Measurements from ENCODE around the gene HSBP1L1.
A peak's percentile ranks its signal among the peaks of the same experiment; 100 is the strongest.

The HSBP1L1 gene

DNA sequence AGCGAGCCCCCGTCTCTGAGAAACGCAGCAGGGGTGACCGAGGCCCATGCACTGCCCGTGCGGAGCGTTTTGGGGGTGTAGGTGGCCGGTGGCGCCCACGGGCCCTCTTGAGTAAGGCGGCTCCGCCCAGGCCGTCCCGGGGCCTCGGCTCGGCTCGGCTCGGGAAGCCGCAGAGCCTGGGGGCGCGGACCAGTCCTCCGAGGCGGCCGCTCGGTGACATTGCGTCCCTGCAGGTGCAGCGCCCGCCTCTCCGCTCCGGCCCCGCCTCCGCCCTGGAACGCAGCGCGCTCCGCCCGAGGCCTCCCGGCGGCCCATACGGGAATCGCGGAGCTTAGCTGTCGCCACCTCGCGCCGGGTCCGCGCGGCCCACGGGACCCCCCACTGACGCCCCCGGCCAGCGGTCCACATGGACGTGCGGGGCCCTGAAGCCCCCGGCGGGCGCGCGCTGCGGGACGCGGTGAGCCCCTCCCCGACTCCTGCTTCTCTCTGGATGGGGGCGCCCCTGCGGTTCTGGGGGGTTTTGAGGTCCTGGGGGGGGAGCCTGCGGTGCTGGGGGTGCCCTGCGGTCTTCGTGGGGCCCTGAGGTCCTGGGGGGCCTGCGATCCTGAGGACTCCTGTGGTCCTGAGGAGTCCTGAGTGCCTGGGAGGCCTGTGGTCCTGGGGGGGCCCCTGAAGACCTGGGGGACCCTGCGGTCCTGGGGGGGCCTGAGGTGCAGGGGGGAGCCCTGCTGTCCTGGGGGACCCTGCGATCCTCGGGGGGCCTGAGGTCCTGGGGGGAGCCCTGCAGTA, at the start of gene HSBP1L1:
TSS of gene HSBP1L1 (plus strand) at position 314 of the 789 bp plus-strand sequence. CDS start at position 407, 93 bp downstream.
- DNase-seq: peak in 1 of 2 donors; percentile 23

DNA sequence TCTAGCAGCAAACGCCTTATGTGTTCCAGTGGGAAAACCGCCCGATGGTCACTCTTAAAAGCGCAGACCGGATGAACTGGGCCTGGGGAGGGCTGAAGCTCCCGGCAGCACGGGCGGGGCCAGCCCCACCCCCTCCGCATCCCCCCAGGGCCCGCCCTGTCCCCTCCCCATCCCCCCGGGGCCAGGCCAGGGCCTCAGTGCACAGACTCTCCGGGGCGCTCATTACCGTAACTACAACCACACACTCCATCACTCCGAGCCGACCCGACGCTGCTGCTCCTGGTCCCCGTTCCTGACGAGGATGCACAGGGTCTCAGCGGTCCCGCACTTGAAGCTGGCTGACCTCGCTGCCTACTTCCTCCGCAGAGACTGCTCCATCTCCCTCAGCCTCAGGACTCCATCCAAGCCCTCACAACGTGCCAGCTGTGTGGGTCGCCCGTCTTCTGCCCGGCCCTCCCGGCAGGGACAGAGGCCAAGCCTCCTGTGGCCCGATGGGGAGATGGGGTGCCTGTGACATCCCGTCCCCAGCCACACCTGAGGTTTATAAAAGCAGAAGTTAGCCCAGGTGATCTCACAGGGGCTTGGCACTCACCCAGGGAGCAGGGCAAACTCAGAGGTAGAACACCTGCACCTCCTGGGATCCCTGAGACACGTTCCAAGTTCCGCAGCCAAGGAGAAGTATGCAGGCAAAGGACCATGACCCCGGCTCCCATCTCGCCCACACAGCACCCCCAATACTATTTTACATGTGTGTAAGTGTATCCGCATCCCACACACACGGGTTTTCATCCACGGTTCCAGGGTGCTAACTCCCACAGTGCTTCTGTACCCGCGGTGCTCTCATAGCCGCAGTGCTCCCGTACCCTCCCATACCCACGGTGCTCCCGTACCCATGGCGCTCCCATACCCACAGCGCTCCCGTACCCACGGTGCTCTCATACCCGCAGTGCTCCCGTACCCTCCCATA, 49.0 kb upstream of the HSBP1L1 start:
- no peak for DNase-seq

DNA sequence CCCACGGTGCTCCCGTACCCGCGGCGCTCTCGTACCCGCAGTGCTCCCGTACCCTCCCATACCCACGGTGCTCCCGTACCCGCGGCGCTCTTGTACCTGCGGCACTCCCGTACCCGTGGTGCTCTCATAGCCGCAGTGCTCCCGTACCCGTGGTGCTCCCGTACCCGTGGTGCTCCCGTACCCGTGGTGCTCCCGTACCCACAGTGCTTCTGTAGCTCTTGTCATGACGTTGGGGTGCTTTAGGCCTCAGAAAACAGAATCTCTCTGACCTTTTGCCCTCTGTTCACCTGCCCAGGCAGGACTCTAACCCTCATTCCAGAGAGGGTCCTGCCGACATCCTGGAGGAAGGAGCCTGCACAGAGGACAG, 48.3 kb upstream of the HSBP1L1 start:
- no peak for DNase-seq

DNA sequence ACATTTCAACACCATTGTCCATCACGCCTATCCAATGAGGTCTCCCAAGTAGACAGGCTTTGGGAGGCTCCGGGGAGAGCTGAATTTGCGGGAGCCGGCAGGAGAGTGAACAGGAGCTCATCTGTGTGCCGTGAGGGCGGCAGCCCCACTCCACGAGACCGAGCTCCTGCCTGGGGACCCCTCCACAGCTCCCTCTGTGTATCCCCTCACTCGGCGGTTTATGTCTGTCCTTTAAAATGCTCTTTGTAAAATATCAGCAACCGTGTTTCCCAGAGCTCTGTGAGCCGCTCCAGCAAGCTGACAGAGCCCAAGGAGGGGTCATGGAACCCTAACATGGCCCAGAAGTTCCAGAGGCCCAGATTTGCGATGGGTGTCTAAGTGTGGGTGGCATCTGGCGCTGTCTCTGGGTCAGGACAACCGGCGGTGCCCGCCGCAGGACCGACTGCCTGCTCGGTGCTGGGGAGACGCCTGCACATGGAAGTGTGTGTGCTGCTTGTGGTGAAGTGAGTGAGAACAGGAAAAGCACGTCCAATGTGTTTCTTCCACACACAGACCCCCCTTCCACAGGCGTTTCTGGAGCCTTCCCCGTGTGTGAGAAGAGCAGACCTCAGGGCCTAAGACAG, 47.8 kb upstream of the HSBP1L1 start:
- DNase-seq: no peak

DNA sequence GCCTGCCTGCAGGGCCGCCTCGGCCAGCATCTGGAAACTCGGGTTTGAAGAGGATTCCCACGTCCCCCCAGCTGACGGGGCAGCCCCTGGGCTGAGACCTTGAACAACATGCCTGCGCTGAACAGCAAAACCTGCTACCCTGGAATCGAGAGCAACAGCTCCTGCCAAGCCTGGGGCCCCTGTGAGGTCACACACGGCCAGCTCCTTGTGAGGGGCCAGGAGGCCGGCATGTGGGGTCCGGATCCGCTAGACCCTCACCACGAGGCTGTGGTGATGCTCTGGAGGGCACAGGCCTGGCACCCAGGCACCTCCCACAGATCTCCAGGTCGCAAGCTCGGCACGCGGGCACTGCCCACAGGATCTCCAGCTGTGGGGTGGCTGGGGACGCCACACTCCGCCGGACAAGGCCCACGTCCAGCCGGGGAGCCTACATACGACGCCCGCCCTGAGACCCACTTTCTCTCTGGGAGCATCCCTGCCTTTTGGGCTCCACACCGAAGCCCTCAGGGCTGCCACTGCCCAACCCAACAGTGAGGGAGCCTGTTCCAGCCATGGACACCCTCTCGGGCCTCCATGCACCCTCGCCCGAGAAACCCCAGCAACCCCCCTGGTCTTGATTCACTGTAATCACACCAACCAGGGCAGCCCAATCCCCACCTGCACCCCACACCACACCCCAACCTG, 47.1 kb upstream of the HSBP1L1 start:
- DNase-seq: no peak

DNA sequence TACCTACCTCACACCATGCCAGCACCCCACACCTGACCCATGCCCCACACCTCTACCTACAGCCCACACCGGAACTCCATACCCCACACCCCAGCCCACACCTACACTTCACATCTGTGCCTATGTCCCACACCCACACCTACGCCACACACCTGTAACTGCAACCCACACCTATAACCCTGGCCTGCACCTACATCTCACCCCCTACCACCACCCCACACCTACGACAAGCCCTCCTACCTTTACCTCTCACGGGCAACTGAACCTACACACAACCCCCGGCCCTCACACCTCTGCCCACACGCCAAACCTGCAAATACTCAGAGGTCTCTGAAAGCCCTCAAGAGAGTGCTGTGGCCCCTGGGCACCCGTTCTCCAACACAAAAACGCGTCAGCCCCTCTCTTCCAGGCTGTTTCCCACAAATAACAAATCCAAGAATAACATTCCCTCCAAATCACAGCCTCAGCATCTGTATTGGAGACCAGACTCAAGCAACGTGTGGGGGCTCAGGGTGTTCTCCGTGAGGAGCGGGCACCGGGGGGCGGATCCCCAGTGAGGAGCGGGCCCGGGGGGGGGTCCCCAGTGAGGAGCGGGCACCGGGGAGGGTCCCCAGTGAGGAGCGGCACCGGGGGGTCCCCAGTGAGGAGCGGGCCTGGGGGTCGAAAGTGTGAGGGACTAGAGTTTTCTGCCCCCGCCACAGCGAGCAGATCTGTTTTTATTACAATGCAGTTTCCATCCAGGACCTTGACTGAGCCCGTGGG, 46.4 kb upstream of the HSBP1L1 start:
- DNase-seq: no peak

DNA sequence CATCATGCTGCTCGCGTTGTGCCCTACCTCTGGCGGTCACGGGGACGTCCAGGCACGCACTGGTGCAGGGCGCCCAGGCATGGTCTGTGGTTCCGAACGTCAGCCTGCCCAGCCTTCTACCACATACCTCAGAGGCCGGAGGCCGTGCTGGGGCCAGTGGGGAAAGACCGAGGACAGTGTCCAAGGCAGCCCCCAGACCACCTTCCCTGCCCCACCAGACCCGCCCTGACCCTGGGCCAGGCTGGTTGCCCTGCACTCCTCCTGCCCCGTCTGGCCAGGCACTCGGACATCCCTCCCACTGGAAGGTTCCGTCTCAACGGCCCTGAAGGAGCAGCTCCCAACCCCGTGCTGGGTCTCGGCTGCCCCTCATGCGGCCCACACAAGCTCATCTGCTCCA, 45.8 kb upstream of the HSBP1L1 start:
- DNase-seq: no peak

DNA sequence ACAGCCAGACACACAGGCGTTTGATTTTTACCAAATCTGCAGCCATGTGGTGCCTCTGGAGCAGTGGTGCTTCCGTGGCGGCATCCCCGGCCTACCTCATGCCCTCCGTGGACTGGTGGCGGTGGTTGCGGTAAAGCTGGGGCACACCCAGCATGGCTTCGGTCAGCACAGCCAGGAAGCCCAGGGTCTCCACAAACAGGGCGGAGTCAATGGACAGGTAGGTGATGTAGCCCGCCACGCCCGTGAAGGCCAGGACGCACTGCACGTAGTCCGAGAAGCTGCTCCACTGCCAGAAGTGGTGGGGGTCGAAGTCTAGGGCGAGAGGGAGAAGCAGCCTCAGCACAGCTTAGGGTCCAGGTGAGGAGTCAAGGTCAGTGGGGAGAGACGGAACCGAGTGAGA, 45.4 kb upstream of the HSBP1L1 start:
- DNase-seq: no peak

DNA sequence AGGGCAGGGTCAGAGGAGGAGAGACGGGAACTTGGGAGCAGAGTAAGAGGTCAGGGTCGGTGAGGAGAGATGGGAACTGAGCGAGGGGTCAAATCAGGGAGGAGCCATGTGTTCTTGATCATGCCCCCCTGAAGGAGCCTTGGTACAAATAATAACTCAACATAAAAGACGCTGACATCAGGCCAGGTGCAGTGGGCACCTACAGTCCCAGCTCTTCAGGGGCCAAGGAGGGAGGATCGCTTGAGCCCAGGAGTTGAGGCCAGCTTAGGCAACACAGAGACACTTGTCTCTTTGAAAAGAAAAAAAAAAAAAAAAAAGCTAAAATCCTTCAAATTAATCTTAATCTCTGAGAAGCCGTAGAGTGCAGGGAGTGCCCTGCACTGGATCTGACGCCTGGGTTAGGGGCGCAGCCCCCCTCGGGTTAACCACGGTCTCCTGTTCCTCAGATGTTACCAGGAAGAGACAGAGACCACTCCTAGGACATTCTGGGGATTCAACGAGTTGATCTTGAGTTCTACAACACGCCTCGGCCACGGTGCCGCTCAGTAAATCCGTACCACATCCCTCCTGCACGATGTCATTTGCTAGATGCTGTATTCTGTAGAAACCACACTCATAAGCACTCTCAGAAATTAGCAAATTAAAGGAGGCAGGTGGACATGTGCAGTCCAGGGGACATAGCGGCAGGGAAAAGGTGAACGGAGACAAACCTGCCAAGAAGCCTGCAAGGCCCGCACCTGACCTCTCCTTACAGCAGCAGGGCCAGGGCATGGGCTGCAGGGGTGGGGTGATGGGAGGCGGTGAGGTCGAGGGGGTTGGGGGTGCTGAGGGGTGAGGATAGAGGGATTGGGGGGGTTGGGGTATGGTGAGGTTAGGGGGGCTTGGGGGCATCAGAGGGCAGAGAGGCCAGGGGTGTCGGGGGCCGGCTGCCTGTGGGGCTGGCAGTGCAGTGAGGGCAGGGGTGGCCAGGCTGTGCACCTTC, 42.2 kb upstream of the HSBP1L1 start:
- DNase-seq: no peak

DNA sequence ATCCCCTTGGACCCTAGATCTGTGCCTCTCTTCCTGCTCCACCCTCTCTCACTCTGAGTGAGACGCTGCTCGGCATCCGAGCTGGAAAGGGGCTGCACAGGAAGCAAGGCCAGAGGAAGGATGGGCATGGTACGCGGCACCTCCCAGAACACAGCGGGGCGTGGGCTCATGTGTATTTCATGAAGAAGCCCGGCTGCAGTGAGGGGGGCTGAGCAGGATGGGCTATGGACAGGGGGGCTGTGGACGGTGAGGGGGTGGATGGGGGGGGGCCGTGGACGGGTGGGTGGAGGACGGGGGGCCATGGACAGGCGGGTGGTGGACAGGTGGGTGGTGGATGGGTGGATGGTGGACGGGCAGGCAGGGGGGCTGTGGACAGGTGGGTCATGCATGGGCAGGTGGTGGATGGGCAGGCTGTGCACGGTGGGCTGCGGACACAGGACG, 41.5 kb upstream of the HSBP1L1 start:
- no peak for DNase-seq

DNA sequence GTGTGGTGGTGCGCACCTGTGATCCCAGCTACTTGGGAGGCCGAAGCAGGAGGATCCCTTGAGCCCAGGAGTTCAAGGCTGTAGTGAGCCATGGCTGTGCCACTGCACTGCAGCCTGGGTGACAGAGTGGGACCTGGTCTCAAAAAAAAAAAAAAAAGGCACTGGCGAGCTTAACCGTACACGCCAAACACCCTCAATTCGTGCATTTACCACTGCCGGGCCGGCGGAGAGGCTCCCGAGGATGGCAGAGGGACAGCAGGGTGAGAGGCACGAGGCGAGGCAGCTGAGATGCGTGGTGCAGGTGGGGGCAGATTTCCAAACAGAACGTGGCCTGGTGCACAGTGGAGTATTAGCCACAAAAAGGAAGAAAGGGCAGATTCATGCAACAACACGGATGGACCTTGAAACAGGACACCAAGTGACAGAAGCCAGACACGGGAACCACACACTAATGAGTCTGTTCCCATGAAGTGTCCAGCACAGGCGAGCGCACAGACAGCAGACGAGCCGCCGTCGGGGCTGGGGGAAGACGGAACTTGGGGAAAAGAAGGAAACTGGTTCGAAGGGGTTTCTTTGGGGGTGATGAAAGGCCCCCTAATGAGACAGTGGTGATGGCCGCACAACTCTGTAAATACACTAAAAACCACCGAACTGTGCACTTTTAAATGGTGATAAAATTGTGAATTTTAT, 40.4 kb upstream of the HSBP1L1 start:
- no peak for DNase-seq

DNA sequence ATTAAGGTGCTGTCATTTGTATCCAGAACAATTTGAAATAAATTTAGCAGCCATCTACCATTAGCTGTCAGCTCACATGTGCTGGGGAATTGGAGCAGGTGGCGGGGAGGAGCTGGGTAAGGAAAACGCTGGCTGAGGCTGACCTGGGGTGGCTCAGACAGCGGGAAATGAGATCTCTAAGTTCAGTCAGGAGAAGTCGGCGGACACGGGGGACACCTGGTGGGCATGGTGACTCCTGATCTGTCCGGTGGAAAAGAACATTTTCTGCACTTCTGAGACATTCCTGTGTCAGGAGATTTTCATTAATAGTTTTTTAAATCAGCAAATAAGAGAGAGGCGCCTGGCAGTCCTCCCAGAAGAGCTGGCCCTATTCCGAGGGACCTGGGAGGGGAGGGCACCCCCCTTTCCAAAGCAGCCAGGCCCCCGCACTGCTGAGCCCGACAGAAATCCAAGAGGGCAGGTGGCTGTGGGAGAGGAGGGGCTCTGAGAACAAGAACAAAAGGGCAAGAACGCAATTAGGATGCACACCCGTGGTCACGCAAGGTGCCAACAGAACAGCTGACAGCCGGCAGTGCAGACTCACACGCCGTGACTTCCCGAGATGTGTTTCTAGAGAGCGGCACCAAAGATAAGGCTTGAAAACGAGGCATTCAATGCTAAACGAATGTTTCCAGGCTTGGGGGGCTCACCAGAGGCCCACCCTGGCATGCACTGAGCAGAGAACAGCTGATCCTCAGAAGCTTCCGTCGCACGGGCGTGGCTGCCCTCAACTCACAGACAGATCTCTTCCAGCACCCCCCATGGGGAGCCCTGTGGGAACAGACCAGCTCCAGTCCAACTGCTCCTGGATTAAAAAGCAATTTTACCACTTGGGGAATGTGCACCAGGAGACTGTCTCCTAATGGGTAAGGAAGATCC, 39.4 kb upstream of the HSBP1L1 start:
- peak; percentile 38 to 62 for DNase-seq

DNA sequence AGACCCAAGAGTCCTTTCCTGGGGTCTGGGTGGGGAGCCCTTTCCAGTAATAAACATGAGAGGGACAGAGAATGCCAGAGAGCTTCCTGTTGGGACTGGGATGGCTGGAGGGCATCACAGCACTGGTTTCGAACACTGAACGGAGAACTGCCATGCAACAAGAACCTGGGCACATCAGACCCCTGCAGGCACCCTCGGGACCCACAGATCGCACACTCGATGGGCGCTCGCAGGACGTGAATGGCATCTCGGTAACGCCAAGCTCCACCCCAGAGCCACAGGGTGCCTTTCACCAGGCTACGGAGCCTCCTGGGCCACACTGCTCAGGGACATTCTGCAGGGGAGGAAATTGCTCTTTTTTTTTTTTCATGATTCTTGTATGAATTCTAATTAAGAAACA, 38.1 kb upstream of the HSBP1L1 start:
- no peak for DNase-seq

DNA sequence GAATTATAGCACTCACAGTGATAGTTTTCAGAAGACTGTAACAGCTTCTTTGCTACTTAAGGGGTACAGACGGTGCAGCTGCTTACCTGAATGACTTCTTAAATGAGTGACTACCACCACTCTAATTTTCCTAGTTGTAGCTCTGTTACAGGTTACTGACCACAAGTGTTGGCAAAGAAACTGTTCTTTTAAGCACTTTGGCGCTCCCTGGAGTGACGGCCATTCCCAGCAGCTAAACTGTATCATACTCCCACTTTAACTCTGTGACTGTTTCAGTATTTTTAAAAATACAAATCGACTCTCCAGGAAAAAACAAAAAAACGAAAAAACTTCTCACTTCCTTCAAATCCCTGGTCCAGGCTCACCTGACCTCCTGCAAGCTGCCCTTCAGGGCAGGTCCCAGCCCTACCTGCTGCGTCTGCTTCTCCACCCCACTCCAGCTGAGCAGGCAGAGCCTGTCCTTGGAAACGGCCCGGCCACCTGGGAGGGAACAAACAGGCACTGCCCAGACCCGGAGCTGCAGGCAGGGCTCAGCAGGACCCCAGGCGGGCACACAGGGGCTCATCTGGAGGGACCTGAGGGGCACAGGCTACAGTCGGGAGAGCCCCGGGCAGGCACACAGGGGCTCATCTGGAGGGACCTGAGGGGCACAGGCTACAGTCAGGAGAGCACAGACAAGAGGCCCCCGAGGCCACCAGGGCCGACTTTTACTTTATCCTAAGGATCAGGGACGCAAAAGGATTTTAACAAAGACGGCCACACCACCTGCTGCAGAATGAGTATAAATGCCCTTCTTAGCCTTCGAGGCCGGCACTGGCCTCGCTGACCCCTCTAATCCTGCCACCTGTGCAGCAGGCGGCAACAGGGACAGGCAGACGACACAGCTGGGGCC, 37.5 kb upstream of the HSBP1L1 start:
- DNase-seq: no peak

DNA sequence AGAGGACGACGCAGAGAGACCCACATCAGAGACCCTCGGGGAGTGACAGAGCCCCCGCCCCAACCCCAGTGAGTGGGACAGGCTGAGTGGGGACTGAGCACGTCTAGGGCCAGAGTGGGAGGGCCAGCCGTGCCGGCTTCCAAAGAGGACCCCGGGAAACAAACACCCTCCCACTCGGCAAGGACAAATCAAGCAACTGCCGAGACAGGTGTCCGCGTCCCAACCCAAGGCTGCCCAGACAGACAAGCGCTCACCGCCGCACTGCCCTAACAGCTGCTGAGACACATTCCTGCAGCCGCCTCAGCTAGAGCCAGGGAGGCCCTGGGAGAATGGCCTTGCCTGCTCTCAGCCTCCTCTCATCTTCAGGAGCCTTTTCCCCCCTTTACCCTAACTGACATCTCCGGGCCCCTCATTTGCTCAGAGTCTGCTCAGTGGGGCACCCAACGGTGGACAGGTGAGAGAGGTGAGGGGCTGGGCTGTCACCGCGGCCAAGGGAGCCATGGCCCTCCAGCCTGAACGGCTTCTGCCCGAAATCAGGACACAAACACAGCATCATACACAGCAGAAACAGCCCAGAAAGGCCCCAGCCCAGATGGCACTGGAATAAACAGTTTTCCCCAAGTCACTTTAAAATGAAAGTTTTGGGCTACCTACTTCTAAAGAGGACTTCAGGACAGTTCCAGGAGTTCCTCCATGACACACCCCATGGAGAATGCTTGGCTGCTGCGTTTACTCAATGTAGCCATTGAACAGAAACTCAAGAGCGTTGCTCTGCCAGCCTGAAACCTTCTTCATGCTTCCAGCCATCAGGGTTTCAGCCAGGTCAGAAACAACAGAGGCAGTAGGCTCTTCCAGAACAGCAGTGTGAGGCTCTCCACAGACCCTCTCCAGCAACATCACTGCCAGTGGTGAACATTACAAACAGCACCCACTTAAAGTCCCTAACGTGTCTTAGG, 36.6 kb upstream of the HSBP1L1 start:
- DNase-seq: no peak

DNA sequence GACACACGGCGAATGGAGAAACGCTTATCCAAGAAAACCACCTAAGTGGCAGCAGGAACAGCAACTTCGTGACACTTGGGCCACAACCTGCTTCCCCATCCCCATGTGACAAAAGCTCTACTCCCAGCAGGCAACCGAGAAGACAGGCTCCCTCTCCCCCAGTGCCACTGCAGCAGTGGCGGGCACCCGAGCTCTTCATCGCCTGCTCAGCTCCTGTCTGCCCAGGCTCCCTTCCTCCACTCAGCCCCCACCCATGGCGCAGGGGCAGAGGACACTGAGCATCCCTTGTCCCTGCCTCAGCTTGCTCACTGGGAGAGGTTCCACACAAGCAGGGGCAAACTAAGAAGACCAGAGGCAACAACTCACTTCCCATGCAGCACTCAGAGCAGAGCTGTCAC, 35.9 kb upstream of the HSBP1L1 start:
- no peak for DNase-seq
